Dermis microvascular lymphatic vessel endothelial cell (primary cell): ENCODE data around the gene SZT2. TPM values are rescaled to one million over a fixed set of nuclear protein-coding genes. Genes with fewer than 3 reads are reported as not detected.

Experiments used
- DNase-seq, 2 donors: peaks; one replicate each; pipeline versions ENCODE4 v3.0.0 to v3.0.0-alpha.2; 2010; ENCODE audit warnings: low read depth in 2 of 2
- total RNA-seq: library from RNA; depleted of rRNA; stranded (reverse); fragments of >200 nt; gene quantifications from 2 replicates; pipeline ENCODE4 v1.2.1, GENCODE V29; 2014

SZT2 gene
- total RNA-seq, 1 donor from 2014 or later: 8.6 TPM

DNA sequence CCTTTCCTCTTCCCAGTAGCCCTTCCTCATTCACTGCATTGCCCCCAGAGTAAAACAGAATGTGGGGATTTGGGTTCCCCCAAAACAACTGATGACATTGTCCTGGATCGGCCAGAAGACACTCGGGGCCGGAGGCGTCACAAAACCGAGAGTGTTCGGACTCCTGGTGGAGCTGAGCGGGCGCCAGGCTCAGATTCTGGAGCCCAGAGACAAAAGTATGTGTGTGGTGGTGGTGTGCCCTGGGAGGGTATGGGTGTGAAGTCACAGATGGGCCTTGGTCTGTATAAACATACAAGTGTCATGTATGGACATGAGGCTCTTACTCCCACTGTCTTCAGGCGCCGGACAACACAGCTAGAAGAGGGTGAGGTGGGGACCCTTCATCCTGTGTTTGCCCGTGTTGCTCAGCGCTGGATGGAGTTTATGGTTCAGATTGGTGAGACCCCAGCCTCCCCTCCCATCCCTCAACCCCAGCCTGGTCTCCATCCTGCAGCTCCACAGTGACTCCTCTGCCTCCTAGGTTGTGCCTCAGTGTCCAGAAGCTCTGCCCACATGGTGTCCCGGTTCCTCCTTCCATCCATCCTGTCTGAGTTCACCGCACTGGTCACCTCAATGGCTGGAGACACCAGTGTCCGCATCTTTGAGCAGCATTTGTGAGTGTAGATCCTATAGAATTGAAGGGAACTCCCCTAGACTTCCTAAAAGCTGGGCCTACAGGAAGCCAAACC is 51.6 kb downstream of the SZT2 start:
- no peak for DNase-seq

DNA sequence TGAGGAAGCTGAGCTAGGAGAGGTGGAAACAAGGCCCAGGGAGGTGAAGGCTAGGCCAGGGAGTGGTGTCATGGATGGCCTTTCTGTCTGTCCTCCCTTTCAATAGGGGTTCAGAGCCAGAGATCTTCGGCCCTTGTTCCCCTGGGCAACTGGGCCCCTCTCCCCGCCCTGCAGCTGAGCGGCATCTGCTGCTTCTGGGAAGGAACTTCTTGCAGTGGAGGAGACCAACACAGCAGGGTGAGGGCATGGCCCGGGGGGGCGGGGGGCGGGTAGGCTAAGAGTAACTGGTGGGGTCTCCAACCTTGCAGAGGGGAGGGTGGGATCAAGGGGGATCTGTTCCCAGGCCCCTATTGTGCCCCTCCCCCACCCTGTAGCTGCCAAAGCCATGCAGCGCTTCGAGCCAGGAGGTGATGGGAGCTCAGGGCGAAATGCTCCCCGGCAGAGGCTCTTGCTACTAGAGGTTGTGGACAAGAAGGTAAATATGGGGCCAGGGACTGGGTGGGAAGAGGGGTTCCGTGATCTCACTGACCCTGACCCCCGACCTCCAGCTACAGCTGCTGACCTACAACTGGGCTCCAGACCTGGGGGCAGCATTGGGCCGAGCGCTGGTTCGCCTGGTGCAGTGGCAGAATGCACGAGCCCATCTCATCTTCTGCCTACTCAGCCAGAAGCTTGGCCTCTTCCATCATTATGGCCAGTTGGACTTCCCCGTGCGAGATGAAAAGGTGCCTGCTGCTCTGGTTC is 52.4 kb downstream of the SZT2 start:
- DNase-seq: no peak

DNA sequence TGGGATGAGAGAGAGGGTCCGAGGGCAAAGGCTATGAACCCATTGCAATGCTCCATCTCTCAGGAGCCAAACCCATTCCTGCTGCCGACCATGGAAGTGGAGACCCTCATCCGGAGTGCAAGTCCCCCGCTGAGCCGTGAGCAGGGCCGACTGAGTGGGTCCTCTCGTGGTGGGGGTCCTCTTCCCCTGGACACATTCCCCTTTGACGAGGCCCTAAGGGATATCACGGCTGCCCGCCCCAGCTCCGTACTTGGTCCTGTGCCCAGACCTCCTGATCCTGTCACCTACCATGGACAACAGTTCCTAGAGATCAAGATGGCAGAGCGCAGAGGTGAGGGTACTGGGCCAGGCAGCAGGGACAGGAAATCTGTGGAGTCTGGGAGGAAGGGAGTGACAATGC is 53.1 kb downstream of the SZT2 start:
- DNase-seq: no peak

DNA sequence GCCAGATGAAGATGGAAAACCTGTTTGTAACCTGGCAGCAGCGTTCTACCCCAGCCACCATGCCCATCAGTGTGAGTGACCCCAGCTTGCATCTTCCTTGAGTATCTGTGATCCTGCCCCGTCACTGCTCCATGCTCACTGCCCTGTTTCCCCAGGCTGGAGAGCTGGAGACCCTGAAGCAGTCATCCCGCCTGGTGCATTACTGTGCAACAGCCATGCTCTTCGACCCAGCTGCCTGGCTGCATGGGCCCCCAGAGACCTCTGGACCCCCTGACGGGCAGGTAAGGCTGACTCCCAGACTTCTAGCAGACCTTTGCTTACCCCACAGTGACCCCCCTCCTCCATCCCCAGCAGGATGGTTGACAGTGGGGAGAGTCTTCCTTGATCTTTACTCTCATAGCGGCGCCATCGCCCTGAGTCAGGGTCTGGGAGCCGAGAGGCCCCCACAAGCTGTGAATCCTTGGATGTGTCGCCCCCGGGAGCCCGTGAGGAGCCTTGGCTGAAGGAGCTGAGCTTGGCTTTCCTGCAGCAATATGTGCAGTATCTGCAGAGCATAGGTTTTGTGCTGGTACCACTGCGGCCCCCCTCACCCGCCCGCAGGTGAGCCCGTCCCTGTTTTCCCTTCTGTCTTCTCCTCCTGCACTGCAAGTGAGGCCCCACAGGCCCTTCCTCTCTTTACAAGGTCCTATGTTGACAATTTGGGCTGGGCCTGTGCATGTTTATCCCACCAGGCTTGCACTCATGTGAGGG is 53.7 kb downstream of the SZT2 start:
- DNase-seq: no peak

DNA sequence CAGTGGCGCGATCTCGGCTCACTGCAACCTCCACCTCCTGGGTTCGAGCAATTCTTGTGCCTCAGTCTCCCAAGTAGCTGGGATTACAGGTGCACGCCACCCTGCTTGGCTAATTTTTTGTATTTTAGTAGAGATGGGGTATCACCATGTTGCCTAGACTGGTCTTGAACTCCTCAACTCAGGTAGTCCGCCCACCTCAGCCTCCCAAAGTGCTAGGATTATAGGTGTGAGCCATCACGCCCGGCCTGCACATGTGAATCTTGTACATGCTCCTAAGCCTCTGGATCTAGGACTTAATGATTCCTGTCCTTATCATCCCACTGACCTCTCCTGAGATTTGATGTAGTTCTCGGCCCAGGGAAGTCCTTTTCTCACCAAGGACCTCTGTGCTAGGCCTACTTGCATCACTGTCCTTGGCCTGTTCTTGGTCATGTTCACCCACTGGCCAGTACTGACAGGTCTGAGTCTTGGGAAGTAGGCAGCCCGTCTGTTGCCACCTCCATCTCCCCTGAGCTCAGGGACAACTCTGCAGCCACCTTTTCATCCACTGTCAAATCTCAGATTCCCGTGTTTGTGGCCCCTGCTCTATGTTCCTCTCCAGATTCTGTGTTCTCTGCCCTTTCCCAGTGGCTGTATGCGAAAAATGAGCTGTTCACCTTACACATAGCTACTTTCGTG is 54.6 kb downstream of the SZT2 start:
- no peak for DNase-seq

DNA sequence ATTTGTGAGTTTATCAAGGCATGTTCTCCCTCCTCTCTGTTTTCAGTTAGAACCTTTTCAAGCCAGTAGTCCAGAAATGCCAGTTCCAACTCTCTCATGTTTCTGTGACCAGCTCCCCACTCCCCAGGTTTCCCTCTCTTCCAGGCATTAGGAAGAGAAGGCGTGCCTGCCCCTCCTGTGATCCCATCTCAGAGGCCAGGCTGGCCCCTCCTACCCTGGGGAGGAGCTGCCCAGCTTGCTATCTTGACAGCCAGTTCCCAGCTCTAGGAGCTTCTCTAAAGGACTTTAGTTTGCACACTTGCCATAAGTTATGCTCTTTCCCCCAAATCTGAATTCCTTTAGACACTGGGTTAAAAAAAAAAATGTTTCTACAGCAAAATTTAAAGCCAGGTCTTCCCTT is 55.1 kb downstream of the SZT2 start:
- peak in 1 of 2 donors; percentile 29 for DNase-seq

DNA sequence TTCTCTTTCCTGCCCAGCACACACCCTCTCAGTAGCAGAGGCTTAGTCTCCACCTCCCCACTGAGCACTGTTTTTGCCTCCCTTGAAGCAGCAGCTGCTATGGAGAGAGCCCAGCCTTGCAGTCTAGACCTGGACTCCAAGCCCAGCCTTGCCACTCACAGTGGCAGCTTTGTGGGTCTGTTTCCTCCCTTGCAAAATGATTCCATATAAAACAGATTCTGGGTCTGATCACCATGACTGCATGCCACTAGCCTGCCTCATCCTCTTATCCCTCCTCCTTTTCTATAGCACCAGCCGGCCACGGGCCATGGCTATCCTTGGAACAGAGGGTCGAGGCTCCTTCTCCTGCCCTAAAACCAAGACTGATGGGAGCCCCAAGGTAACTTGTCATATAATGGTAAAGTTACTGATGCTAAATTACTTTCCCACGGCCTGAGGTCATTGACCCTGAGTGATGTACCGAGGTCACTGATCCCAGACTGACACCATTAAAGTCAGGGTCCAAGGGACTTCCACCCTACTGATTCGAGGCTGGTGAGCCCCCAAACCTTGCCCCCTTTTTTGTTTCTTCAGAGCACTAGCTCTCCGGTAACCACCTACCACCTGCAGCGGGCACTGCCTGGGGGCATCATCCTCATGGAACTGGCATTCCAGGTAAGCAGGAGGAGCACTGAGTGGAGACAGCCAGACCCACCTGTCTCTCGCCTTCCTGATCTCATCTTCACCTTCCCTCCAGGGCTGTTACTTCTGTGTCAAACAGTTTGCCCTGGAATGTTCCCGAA is 56.1 kb downstream of the SZT2 start:
- no peak for DNase-seq

DNA sequence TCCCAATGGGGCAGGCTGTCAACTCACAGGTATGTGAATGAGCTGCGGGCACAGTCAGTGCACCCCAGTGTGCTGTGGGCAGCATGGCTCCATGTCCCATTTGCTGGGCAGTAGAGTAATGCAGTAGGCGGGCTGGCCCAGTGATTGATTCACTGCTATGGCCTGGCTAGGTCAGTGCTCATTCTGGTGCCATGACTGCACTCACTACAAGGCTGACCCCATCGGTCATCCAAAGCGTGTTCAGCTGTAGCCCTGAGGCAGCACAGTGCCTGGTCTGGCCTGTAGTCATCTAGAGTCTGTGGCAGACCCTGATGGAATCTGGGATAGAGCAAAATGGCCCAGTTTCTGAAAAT is 56.7 kb downstream of the SZT2 start:
- DNase-seq: no peak

DNA sequence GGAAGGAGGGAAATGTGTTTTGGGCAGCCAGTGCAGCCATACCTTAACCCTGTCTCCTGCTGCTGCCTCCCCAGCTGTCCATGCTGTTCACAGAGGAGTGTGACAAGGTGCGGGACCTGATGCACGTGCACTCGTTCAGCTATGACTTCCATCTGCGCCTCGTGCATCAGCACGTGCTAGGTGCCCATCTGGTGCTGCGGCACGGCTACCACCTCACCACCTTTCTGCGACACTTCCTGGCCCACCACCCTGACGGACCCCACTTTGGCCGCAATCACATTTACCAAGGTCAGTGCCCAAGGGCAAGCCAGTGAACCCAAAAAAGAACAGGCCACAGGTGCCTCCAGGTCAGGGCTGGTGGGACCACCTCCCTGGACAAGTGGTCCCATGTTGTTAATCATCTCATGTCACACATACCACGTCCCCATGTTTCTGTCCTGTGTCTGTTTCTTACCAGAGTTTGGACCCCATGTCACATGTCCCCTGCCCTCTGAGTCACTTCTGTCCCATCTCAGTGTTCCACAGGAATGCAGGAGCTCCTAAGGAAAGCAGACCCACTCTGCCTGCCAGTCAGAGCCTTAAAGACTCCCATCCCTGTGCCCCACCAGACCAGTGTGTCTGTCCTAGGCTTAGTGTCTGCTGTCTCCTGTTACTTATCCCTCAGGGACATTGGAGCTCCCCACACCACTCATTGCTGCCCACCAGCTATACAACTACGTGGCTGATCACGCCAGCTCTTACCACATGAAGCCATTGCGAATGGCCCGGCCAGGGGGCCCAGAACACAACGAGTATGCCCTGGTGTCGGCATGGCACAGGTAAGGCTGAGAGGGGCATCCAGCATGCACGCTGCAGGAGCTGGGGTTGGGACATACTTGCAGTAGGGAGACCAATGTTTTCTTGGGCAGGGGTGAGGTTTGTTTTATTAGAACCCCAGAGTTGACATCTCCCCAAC is 57.5 kb downstream of the SZT2 start:
- DNase-seq: no peak

DNA sequence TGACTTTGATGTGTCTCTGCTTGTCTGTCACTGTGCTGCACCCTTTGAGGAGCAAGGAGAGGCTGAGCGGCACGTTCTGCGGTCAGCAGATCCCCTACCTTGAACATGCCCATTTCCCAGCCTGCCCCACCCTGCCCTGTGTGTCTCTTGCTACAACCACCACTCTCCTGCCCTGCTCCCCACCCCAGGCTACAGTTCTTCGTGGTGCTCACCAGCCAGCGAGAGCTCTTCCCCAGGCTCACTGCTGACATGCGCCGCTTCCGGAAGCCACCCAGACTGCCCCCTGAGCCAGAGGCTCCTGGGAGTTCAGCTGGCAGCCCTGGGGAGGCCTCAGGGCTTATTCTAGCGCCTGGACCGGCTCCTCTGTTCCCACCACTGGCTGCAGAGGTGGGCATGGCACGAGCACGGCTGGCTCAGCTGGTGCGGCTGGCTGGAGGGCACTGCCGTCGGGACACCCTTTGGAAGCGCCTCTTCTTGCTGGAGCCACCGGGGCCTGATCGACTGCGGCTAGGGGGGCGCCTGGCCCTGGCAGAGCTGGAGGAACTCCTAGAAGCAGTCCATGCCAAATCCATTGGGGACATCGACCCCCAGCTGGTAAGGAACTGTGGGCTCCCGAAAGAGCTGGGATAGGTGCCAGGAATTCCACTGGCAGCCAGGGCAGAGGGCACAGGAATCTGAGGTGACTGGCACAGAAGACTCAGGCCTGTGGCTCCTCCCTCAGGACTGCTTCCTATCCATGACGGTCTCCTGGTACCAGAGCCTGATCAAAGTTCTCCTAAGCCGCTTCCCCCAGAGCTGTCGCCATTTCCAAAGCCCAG is 58.4 kb downstream of the SZT2 start:
- DNase-seq: no peak

DNA sequence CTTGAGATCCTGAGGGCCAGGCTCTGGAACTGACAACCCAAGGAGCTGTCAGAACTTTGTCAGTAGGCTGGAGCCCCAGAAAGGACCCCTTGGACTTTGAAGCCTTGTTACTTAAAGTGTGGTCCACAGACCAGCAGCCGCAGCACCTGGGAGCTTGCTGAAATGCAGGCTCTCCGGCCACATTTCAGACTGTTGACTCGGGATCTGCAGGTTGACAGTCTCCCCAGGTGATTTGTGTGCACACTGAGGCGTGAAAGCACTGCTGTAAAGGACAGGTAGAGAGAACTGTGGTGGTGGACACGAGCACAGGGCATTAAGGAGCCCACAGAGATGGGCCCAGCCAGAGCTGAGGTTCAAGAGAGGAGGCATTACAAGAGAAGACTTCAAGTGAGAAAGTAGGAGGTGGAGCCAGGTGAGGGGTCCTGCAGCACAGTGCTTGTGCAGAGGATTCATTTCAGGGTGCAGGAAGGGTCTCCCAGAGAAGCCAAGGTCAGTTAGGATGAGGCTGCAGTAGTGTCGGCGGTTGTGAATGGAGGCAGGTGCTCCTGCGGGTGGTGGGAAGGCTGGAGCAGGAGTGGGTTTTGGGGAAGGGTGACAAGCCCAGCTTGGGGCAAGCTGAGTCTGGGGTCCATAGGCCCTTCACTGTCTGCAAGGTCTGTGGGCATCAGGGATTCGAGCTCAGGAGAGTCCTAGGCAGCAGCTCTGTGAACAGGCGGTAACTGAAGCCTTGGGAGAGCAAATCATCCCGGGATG is 59.4 kb downstream of the SZT2 start:
- no peak for DNase-seq

DNA sequence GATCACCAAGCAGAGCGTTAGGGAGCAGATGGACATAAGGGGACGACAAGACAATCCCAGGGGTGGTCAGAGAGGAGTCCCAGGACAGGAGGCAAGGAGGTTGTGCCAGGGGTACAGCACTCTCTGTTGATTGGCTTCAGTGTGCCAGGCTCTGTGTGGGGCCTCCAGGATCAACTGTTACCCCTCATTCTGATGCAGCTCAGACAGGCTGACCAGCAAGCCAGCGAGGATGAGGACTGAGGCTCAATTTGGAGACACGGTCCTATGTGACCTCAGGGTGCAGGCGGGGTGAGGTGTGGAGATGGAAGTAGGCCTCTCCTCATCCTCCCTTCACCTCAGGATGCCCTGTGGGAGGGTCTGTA is 60.0 kb downstream of the SZT2 start:
- DNase-seq: no peak

DNA sequence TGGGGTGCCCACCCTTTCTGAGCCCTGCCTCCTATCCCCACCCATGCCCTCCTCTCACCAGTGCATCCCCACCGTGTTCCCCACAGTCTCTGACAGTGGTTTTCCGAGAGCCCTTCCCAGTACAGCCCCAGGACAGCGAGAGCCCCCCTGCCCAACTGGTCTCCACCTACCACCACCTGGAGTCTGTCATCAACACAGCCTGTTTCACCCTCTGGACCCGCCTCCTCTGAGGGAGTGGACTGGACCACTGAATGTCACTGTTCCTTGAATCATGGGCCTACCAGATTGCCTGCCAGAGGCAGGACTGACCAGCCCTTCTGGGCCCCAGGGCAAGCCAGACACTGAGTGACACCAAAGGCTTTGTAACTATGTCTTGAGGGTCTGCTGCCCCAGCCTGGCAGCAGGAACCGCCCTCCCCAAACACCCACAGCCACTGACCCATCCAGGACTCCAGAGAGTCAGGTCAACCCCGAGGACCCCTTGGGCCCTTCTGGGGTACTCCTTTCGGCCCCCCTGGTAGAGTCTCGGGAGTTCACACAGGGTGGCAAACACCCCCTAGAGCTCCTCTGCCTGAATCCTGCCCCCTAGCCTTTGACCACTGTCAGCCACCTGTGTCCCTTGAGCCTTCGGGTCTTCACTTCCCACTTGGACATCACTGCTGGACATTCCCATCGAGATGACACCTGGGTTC is 60.7 kb downstream of the SZT2 start:
- DNase-seq: no peak

DNA sequence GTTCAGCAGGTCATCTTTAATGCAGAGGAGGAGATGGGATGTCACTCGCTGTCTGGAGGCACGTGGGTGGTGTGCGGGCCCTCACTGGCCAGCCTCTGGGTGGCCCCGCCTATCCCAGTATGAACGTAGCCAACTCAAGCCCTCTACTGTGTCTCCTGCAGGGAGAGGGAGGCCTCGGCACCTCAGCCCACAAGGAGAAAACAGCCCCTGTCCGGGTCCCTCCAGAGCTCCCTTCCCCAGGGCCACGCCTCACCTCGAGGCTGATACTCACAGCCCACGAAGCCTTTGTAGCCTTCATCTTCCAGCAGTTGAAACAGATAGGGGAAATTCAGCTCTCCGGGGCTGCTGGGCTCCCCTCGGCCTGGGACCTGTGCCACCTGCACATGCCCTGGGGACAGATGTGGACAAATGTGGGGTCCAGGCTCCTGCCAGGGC is 61.5 kb downstream of the SZT2 start:
- DNase-seq: no peak

DNA sequence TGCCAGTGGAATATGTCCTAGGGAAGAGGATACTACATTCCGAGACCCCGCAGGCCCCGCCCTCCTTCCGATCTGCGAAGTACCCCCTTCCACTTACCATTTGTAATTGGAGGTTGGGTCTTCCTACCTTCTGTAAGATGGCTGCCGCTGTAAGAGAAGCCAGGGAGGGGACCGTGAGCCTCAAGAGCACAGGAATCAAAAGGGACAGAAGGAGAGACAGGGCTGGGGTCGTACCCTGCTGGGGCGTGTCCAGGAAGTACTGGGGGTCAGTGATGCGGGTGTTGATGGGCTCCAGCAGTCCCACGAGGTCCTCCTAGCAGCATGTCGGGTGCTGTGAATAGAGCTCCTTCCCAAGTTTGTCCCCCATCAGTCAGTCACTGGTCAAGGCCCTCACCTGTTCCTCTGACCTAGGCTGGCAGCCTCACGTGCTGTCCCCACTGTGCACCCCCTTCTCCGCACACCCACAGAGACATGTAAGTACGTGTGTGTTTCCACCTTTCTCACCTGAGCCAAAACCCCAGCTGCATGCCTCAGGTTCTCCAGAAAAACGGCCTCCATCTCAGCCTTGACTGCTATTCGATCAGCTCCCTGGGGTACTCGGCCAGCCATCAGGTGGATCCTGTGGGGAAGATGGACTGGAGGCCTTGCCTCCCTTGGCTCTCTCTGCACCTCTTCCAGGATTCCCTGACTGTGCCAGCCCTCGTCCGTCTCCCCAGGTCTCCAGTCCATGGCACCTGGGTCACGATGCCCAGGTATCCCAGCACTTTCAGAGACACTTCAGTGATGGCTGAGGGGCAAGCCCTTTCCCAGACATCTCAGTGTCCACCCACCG is 62.2 kb downstream of the SZT2 start:
- no peak for DNase-seq

DNA sequence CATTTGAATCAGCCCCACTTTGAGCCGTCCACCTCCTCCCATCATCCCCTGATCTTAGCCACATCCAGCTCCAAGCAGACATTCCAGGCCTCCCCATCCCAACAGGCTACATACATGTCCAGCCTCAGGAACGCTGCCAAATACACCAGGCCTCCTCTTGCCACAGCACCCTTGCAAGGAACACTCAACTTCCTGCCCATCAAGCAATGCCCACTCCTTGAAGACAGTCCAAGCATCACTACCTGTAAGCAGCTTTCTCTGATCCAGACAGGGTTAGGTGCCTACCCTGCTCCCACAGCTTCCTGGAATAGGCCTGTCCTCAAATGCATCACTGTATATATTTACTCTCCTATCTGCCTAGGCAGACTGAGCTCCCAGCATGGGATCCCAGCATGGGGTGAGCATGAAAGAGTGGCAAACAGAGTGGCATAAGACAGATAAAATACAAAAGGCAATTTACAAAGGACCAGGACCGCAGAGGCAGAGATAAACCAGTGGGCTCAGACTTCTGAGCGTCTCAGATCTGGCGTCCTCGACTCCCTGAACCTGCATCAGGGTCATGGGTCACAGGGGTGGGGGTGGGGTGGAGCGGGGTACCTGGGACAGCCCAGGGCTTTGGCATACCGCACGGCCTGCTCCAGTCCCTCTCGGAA is 63.2 kb downstream of the SZT2 start:
- peak in 1 of 2 donors; percentile 35 for DNase-seq
